Hepatocyte (in vitro differentiated cells): ENCODE results near the gene DBX1. TPM values are rescaled to one million over a fixed set of nuclear protein-coding genes. Genes with fewer than 3 reads are reported as not detected.
"Not testable (repeated sequence)": the region's sequence is repeated elsewhere in the genome, so short reads cannot be mapped to it uniquely, and the experiment has no call there.

ENCODE experiments used
- DNase-seq: peaks from one replicate; pipeline ENCODE4 v3.0.0-alpha.2; 2016; ENCODE audit warnings: low spot score
- H2AFZ ChIP-seq: fragments of 200-600 bp; sonication (generic); 2 replicates; pipeline ENCODE4 v1.6.0; 2016; ENCODE audit warnings: antibody characterized with exemption, mild to moderate bottlenecking
- H3K27ac ChIP-seq: fragments of 200-600 bp; sonication (generic); 2 replicates; pipeline ENCODE4 v1.5.1; 2016; ENCODE audit warnings: mild to moderate bottlenecking
- H3K27me3 ChIP-seq: fragments of 200-600 bp; sonication (generic); 2 replicates; pipeline ENCODE4 v1.6.1; 2016
- H3K36me3 ChIP-seq: fragments of 200-600 bp; sonication (generic); replicated peaks from 2 replicates; pipeline ENCODE4 v1.5.1; 2016; ENCODE audit warnings: low read depth; ENCODE audit not compliant: insufficient read depth
- H3K4me1 ChIP-seq: fragments of 200-600 bp; sonication (generic); 2 replicates; pipeline ENCODE4 v1.5.1; 2016; ENCODE audit warnings: mild to moderate bottlenecking, moderate library complexity; ENCODE audit not compliant: insufficient read depth
- H3K4me2 ChIP-seq: fragments of 200-600 bp; sonication (generic); 2 replicates; pipeline ENCODE4 v1.6.0; 2016
- H3K4me3 ChIP-seq: fragments of 200-600 bp; sonication (generic); 2 replicates; pipeline ENCODE4 v1.5.1; 2016; ENCODE audit warnings: mild to moderate bottlenecking
- H3K79me2 ChIP-seq: fragments of 200-600 bp; sonication (generic); 2 replicates; pipeline ENCODE4 v1.6.0; 2017; ENCODE audit warnings: mild to moderate bottlenecking
- H3K9me2 ChIP-seq: fragments of 200-600 bp; sonication (generic); replicated peaks from 2 replicates; pipeline ENCODE4 v1.6.0; 2017; ENCODE audit warnings: mild to moderate bottlenecking; ENCODE audit not compliant: insufficient read depth
- H3K9me3 ChIP-seq: fragments of 200-600 bp; sonication (generic); 2 replicates; pipeline ENCODE4 v1.5.1; 2016; ENCODE audit warnings: low read depth, mild to moderate bottlenecking
- H4K20me1 ChIP-seq: fragments of 200-600 bp; sonication (generic); 2 replicates; pipeline ENCODE4 v1.6.0; 2016; ENCODE audit warnings: mild to moderate bottlenecking; ENCODE audit not compliant: insufficient read depth, poor library complexity, severe bottlenecking
- CTCF ChIP-seq: fragments of 200-600 bp; sonication (generic); IDR thresholded peaks from 2 replicates; pipeline ENCODE4 v1.5.1; 2016; ENCODE audit warnings: antibody characterized with exemption, mild to moderate bottlenecking; ENCODE audit not compliant: poor library complexity
- EZH2 ChIP-seq: fragments of 200-600 bp; sonication (generic); IDR thresholded peaks from 2 replicates; pipeline ENCODE4 v1.6.1; 2016; ENCODE audit warnings: antibody characterized with exemption, mild to moderate bottlenecking, borderline replicate concordance
- EZH2phosphoT487 ChIP-seq: fragments of 200-600 bp; sonication (generic); IDR thresholded peaks from one replicate; pipeline ENCODE4 v1.6.1; 2018; ENCODE audit warnings: antibody characterized with exemption, mild to moderate bottlenecking, low read depth, moderate library complexity; ENCODE audit not compliant: unreplicated experiment, severe bottlenecking
- WGBS: methylation state at CpG from one replicate; pipeline ENCODE4 v1.1.6; 2016; ENCODE audit warnings: low lambda C conversion rate; ENCODE audit errors: missing lambda C conversion rate; 5-methylcytosine and 5-hydroxymethylcytosine counted together
- polyA plus RNA-seq: library from polyadenylated mRNA; unstranded; fragments of >200 nt; fragmentation: Nextera tagmentation; extraction: Ambion mirVana; gene quantifications from 2 replicates; pipeline ENCODE4 v1.2.1, GENCODE V29; 2016
- total RNA-seq: library from RNA; depleted of rRNA; stranded (reverse); fragments of >200 nt; gene quantifications from 2 replicates; pipeline ENCODE4 v1.2.3, GENCODE V29; 2014

Gene DBX1
- total and polyA plus RNA-seq, 2 experiments from 2014 or later: not detected

GRCh38 chr11:20205807-20206206 is 45.5 kb upstream of the DBX1 start:
- H3K9me3 ChIP-seq: no peaks in the 10 kb centered on the region
- H3K4me3 ChIP-seq: no peak overlapping the region
- peaks cover 52% of the 10 kb centered on the region for H3K27me3 ChIP-seq
- H3K4me1 ChIP-seq: peaks cover 6% of the 10 kb centered on the region
- no peak for DNase-seq
- H3K4me2 ChIP-seq: no peak overlapping the region
- H3K27ac ChIP-seq: no peak overlapping the region
- no peaks in the 10 kb centered on the region for H3K9me2 ChIP-seq
- H2AFZ ChIP-seq: no peak overlapping the region
- H3K36me3 ChIP-seq: no peaks in the 10 kb centered on the region
- H3K79me2 ChIP-seq: no peaks in the 10 kb centered on the region
- no peaks in the 10 kb centered on the region for H4K20me1 ChIP-seq
- TF ChIP-seq CTCF: no peak
- no peak for TF ChIP-seq EZH2
- no peak for TF ChIP-seq EZH2phosphoT487

GRCh38 chr11:20204681-20205080 is 44.4 kb upstream of the DBX1 start:
- no peak overlapping the region for H2AFZ ChIP-seq
- H3K4me3 ChIP-seq: no peak overlapping the region
- H3K9me2 ChIP-seq: no peaks in the 10 kb centered on the region
- no peak overlapping the region for H3K4me2 ChIP-seq
- no peaks in the 10 kb centered on the region for H3K36me3 ChIP-seq
- TF ChIP-seq EZH2 (no peak), CTCF (no peak), EZH2phosphoT487 (no peak)
- peaks cover 47% of the 10 kb centered on the region for H3K27me3 ChIP-seq
- H3K9me3 ChIP-seq: no peaks in the 10 kb centered on the region
- H4K20me1 ChIP-seq: no peaks in the 10 kb centered on the region
- no peak overlapping the region for H3K27ac ChIP-seq
- peaks cover 6% of the 10 kb centered on the region for H3K4me1 ChIP-seq
- no peaks in the 10 kb centered on the region for H3K79me2 ChIP-seq
- DNase-seq: no peak

GRCh38 chr11:20203831-20204230 is 43.6 kb upstream of the DBX1 start:
- Histone ChIP-seq H3K4me3 (no peak overlapping the region), H2AFZ (no peak overlapping the region), H3K79me2 (no peaks in the 10 kb centered on the region), H3K4me1 (peaks cover 6% of the 10 kb centered on the region), H3K9me3 (no peaks in the 10 kb centered on the region), H3K27me3 (peaks cover 39% of the 10 kb centered on the region), H3K4me2 (no peak overlapping the region), H4K20me1 (no peaks in the 10 kb centered on the region), H3K9me2 (no peaks in the 10 kb centered on the region), H3K36me3 (no peaks in the 10 kb centered on the region), H3K27ac (no peak overlapping the region)
- no peak for TF ChIP-seq CTCF
- no peak for DNase-seq

GRCh38 chr11:20201231-20201630 is 41.0 kb upstream of the DBX1 start:
- Histone ChIP-seq H3K27me3 (peaks cover 13% of the 10 kb centered on the region), H3K9me3 (no peaks in the 10 kb centered on the region), H3K27ac (no peak overlapping the region), H2AFZ (no peak overlapping the region), H3K4me1 (no peaks in the 10 kb centered on the region), H3K79me2 (no peaks in the 10 kb centered on the region), H4K20me1 (no peaks in the 10 kb centered on the region), H3K4me3 (no peak overlapping the region), H3K36me3 (no peaks in the 10 kb centered on the region), H3K9me2 (no peaks in the 10 kb centered on the region), H3K4me2 (no peak overlapping the region)
- DNase-seq: no peak
- TF ChIP-seq EZH2 (no peak), EZH2phosphoT487 (no peak), CTCF (no peak)
- 54% methylated on average over 2 of the region's 2 CpGs for WGBS

GRCh38 chr11:20200331-20200955 is 40.2 kb upstream of the DBX1 start:
- not testable (repeated sequence) for H3K9me2 ChIP-seq, H3K9me3 ChIP-seq, H3K4me3 ChIP-seq, H3K4me1 ChIP-seq, H3K27ac ChIP-seq, H2AFZ ChIP-seq, H3K36me3 ChIP-seq, DNase-seq, H3K79me2 ChIP-seq, H4K20me1 ChIP-seq, H3K27me3 ChIP-seq, H3K4me2 ChIP-seq
- WGBS: 64% methylated on average over 5 of the region's 5 CpGs
